Activated T-helper 17 cell treated with anti-CD3 and anti-CD28 coated beads, Interleukin-2, amount 50 U/mL, for 72 hours (primary cell): ENCODE data around the gene POC1A. TPM values are rescaled to one million over a fixed set of nuclear protein-coding genes. Genes with fewer than 3 reads are reported as not detected.
"Not testable (repeated sequence)": the region's sequence is repeated elsewhere in the genome, so short reads cannot be mapped to it uniquely, and the experiment has no call there.

Experiments used
- ATAC-seq: fragments of 150-1000 bp; cut with Tn5 transposase; replicated peaks from 2 replicates; pipeline ENCODE4 v1.10.0; 2021; ENCODE audit warnings: mild to moderate bottlenecking, moderate library complexity
- H3K27ac Mint-ChIP-seq: one replicate; pipeline ENCODE4 v1.8.0; 2022; ENCODE audit warnings: mixed read lengths
- H3K27me3 Mint-ChIP-seq: one replicate; pipeline ENCODE4 v1.8.0; 2022; ENCODE audit warnings: mixed read lengths
- H3K36me3 Mint-ChIP-seq: one replicate; pipeline ENCODE4 v1.8.0; 2022; ENCODE audit warnings: low read depth, mild to moderate bottlenecking, mixed read lengths
- H3K4me1 Mint-ChIP-seq: one replicate; pipeline ENCODE4 v1.8.0; 2022; ENCODE audit warnings: mixed read lengths
- H3K4me3 Mint-ChIP-seq: one replicate; pipeline ENCODE4 v1.8.0; 2022; ENCODE audit warnings: mild to moderate bottlenecking, mixed read lengths
- H3K9me3 Mint-ChIP-seq: one replicate; pipeline ENCODE4 v1.8.0; 2022; ENCODE audit warnings: mixed read lengths
- total RNA-seq, 2 donors: library from RNA; stranded (reverse); gene quantifications; one replicate each; pipeline ENCODE4 v1.2.3, GENCODE V29; 2022

The POC1A gene
- total RNA-seq, 2 donors from 2014 or later = 19.5 to 28.1 TPM

- no peaks in the 10 kb centered on the region for H3K27me3 Mint-ChIP-seq
- no peak overlapping the region for H3K27ac Mint-ChIP-seq
- H3K4me1 Mint-ChIP-seq = peaks cover 13% of the 10 kb centered on the region
- H3K36me3 Mint-ChIP-seq = peaks cover 36% of the 10 kb centered on the region
- no peak for ATAC-seq
- no peak overlapping the region for H3K4me3 Mint-ChIP-seq
- no peaks in the 10 kb centered on the region for H3K9me3 Mint-ChIP-seq
Observed at GRCh38 chr3:52047295-52047960, 106.8 kb downstream of the POC1A start.

GRCh38 chr3:52046902-52047239 lies 107.4 kb downstream of the POC1A start:
- ATAC-seq = no peak
- Mint-ChIP-seq H3K27me3 (no peaks in the 10 kb centered on the region), H3K27ac (no peak overlapping the region), H3K4me1 (peaks cover 7% of the 10 kb centered on the region), H3K4me3 (no peak overlapping the region), H3K36me3 (peaks cover 30% of the 10 kb centered on the region), H3K9me3 (no peaks in the 10 kb centered on the region)

- Mint-ChIP-seq H3K4me1 (peaks cover 6% of the 10 kb centered on the region), H3K27me3 (no peaks in the 10 kb centered on the region), H3K9me3 (no peaks in the 10 kb centered on the region), H3K27ac (no peak overlapping the region), H3K4me3 (no peak overlapping the region), H3K36me3 (peaks cover 25% of the 10 kb centered on the region)
- no peak for ATAC-seq
Observed at GRCh38 chr3:52046186-52046901, 107.9 kb downstream of the POC1A start.

GRCh38 chr3:52044869-52045619 lies 109.2 kb downstream of the POC1A start:
- Mint-ChIP-seq H3K27ac (peak overlapping the region; percentile 80), H3K36me3 (peaks cover 12% of the 10 kb centered on the region), H3K9me3 (no peaks in the 10 kb centered on the region), H3K4me1 (peaks cover 6% of the 10 kb centered on the region), H3K27me3 (no peaks in the 10 kb centered on the region), H3K4me3 (no peak overlapping the region)
- no peak for ATAC-seq

- Mint-ChIP-seq H3K27ac (peak overlapping the region; percentile 66), H3K4me1 (no peaks in the 10 kb centered on the region), H3K27me3 (no peaks in the 10 kb centered on the region), H3K36me3 (no peaks in the 10 kb centered on the region), H3K4me3 (no peak overlapping the region), H3K9me3 (no peaks in the 10 kb centered on the region)
- no peak for ATAC-seq
Observed at GRCh38 chr3:52043750-52044149, 110.5 kb downstream of the POC1A start.

GRCh38 chr3:52043039-52043438 lies 111.2 kb downstream of the POC1A start:
- not testable (repeated sequence) for H3K4me1 Mint-ChIP-seq, H3K36me3 Mint-ChIP-seq, H3K9me3 Mint-ChIP-seq, H3K4me3 Mint-ChIP-seq, ATAC-seq, H3K27me3 Mint-ChIP-seq
- peak overlapping the region; percentile 66 for H3K27ac Mint-ChIP-seq

GRCh38 chr3:52041118-52041731 lies 113.0 kb downstream of the POC1A start:
- Mint-ChIP-seq H3K4me1 (no peaks in the 10 kb centered on the region), H3K36me3 (no peaks in the 10 kb centered on the region), H3K27ac (no peak overlapping the region), H3K4me3 (no peak overlapping the region), H3K9me3 (no peaks in the 10 kb centered on the region), H3K27me3 (no peaks in the 10 kb centered on the region)
- no peak for ATAC-seq

GRCh38 chr3:52040600-52040999 lies 113.6 kb downstream of the POC1A start:
- H3K36me3 Mint-ChIP-seq = no peaks in the 10 kb centered on the region
- H3K27me3 Mint-ChIP-seq = no peaks in the 10 kb centered on the region
- H3K4me3 Mint-ChIP-seq = no peak overlapping the region
- H3K9me3 Mint-ChIP-seq = no peaks in the 10 kb centered on the region
- no peaks in the 10 kb centered on the region for H3K4me1 Mint-ChIP-seq
- no peak overlapping the region for H3K27ac Mint-ChIP-seq
- no peak for ATAC-seq

GRCh38 chr3:52039846-52040245 lies 114.4 kb downstream of the POC1A start:
- Mint-ChIP-seq H3K27me3 (no peaks in the 10 kb centered on the region), H3K27ac (no peak overlapping the region), H3K4me3 (no peak overlapping the region), H3K9me3 (no peaks in the 10 kb centered on the region), H3K36me3 (no peaks in the 10 kb centered on the region), H3K4me1 (no peaks in the 10 kb centered on the region)
- no peak for ATAC-seq

- H3K9me3 Mint-ChIP-seq = no peaks in the 10 kb centered on the region
- no peaks in the 10 kb centered on the region for H3K36me3 Mint-ChIP-seq
- H3K27ac Mint-ChIP-seq = no peak overlapping the region
- no peaks in the 10 kb centered on the region for H3K27me3 Mint-ChIP-seq
- ATAC-seq = no peak
- H3K4me3 Mint-ChIP-seq = no peak overlapping the region
- H3K4me1 Mint-ChIP-seq = no peaks in the 10 kb centered on the region
Observed at GRCh38 chr3:52039426-52039825, 114.8 kb downstream of the POC1A start.

GRCh38 chr3:52038227-52038626 lies 116.0 kb downstream of the POC1A start:
- Mint-ChIP-seq H3K36me3 (no peaks in the 10 kb centered on the region), H3K27me3 (no peaks in the 10 kb centered on the region), H3K4me1 (no peaks in the 10 kb centered on the region), H3K9me3 (no peaks in the 10 kb centered on the region), H3K4me3 (no peak overlapping the region), H3K27ac (no peak overlapping the region)
- no peak for ATAC-seq

GRCh38 chr3:52037291-52037690 lies 116.9 kb downstream of the POC1A start:
- Mint-ChIP-seq H3K4me1 (no peaks in the 10 kb centered on the region), H3K27ac (peak overlapping the region; percentile 36), H3K9me3 (no peaks in the 10 kb centered on the region), H3K27me3 (no peaks in the 10 kb centered on the region), H3K4me3 (no peak overlapping the region), H3K36me3 (no peaks in the 10 kb centered on the region)
- no peak for ATAC-seq

GRCh38 chr3:52036829-52037228 lies 117.4 kb downstream of the POC1A start:
- Mint-ChIP-seq H3K4me1 (no peaks in the 10 kb centered on the region), H3K4me3 (no peak overlapping the region), H3K9me3 (no peaks in the 10 kb centered on the region), H3K27me3 (no peaks in the 10 kb centered on the region), H3K27ac (peak overlapping the region; percentile 36), H3K36me3 (no peaks in the 10 kb centered on the region)
- peak; percentile 32 for ATAC-seq

GRCh38 chr3:52036222-52036694 lies 118.0 kb downstream of the POC1A start:
- H3K27ac Mint-ChIP-seq = peak overlapping the region; percentile 36
- no peak overlapping the region for H3K4me3 Mint-ChIP-seq
- no peaks in the 10 kb centered on the region for H3K4me1 Mint-ChIP-seq
- H3K9me3 Mint-ChIP-seq = no peaks in the 10 kb centered on the region
- H3K36me3 Mint-ChIP-seq = no peaks in the 10 kb centered on the region
- H3K27me3 Mint-ChIP-seq = no peaks in the 10 kb centered on the region
- ATAC-seq = peak; percentile 53
